ENCODE data around the gene SSBP4.

Gene SSBP4

GRCh38 chr19:18478545-18479311 is 59.5 kb downstream of the SSBP4 start:
- no peak for TF ChIP-seq GATA2 (IDR thresholded peaks at IDR 0.05; ENCODE audit: low read depth, low read length)

DNA sequence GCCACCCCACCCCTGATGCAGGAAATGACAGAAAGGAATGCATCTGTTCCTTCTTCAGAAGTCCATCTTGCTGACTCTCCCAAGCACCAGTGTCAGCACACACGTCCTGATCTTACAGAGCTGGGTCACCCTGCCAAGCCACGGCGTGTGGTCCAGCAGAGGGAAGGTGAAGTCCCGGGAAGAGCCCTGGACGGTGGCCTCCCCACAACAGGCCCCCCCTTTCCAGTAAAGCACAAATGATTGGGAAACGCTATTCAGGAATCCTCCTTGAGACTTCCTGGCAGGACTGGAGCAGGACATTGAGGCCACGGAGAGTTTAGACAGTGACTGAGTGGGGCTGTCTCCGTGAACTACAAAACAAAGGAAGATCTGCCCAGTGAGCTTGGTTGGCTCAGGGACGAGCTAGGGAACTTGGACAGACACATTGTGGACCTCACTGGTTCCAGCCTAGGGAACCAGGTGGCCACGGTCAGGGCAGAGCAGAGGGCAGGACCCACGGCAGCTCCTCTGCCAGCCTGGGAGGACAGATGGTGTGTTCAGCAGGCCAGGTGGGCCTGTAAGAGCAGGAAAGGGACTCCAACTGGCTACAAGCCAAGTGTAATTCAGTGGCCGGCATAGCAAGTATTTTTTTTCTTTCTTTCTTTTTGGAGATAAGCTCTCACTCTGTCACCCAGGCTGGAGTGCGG is 61.0 kb downstream of the SSBP4 start:
- no peak for TF ChIP-seq GATA3 (IDR thresholded peaks at IDR 0.05; ENCODE audit: low read depth, low read length)
- no peak for TF ChIP-seq GATA2 (IDR thresholded peaks at IDR 0.05; ENCODE audit: low read depth, low read length)

DNA sequence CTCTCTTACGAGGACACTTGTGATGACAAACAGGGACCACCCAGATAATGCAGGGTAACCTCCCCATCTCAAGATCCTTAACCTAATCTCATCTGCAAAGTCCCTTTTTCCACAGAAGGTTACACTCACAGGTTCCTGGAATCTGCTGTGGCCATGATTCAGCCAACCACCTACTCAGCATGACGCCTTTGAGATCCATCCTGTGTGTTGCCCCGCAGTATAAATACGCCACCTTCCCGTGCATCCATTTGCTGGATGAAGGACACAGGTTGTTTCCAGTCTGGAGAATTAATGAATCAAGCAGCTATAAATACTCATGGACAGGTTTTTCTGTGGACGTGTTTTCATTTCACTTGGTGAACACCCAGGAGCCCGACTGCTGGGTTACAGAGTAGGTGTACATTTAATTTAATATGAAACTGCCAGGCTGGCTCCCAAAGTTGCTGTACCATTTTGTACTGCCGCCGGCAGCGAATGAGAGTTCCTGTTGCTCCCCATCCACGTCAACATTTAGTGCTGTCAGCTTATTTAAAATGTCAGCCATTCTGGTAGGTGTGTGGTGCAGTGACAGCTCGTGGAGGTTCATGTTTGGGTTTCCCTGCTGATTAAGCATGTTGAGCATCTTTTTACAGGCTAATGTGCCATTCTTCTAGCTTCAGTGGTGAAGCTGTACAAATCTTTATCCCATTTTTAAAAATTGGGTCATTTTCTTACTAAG is 62.5 kb downstream of the SSBP4 start:
- no peak for TF ChIP-seq GATA3 (IDR thresholded peaks at IDR 0.05; ENCODE audit: low read depth, low read length)
- TF ChIP-seq GATA2 (IDR thresholded peaks at IDR 0.05; ENCODE audit: low read depth, low read length), result no peak

GRCh38 chr19:18483119-18483890 is 64.1 kb downstream of the SSBP4 start:
- TF ChIP-seq GATA2 (IDR thresholded peaks at IDR 0.05; ENCODE audit: low read depth, low read length) (no peak), GATA3 (IDR thresholded peaks at IDR 0.05; ENCODE audit: low read depth, low read length) (no peak)

Data from SH-SY5Y (cell line).